ENCODE results near the gene RNF167. TPM values are rescaled to one million over a fixed set of nuclear protein-coding genes. Genes with fewer than 3 reads are reported as not detected.
"Not testable (repeated sequence)": the region's sequence is repeated elsewhere in the genome, so short reads cannot be mapped to it uniquely, and the experiment has no call there.

The RNF167 gene
- polyA plus RNA-seq, 12 donors = 65.5 to 159 (median 73.9) TPM; not detected in 1

- DNase-seq = no peak
Observed at GRCh38 chr17:4901108-4901647, 38.9 kb upstream of the RNF167 start.

DNA sequence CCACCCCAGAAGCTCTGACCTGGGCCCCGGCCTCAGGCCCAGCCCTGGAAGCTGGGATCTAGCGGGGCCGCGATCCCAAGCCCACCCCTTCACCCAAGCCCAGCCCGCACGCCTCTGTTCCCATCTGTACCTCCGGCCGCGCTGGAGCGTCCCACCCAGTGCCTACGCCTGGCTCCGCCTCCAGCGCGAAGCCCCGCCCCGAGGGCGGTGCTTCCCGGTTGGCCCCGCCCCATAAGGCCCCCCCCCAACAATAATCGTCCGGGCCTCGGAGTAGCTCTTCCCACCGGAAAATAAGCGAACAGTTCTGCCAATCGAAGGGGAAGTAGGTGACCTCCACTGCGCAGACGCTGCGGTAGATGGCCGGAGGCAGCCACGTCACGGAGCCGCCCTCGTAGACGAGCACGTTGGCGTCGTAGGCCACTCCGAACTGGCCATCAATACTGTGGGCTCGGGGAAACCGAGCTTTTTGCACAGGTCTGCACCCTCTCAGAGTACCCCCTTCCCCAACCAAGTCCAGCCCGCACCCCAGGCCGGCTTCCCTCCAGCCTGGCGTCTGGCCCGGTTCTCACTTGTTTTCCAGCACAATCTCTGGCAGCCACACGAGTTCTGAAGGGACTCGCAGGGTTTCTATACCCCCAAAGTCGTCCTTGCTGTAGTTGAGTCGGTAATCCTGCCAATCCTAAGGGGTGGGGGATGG is 38.3 kb upstream of the RNF167 start:
- DNase-seq = no peak

- DNase-seq = no peak
Observed at GRCh38 chr17:4902540-4902939, 37.5 kb upstream of the RNF167 start.

DNA sequence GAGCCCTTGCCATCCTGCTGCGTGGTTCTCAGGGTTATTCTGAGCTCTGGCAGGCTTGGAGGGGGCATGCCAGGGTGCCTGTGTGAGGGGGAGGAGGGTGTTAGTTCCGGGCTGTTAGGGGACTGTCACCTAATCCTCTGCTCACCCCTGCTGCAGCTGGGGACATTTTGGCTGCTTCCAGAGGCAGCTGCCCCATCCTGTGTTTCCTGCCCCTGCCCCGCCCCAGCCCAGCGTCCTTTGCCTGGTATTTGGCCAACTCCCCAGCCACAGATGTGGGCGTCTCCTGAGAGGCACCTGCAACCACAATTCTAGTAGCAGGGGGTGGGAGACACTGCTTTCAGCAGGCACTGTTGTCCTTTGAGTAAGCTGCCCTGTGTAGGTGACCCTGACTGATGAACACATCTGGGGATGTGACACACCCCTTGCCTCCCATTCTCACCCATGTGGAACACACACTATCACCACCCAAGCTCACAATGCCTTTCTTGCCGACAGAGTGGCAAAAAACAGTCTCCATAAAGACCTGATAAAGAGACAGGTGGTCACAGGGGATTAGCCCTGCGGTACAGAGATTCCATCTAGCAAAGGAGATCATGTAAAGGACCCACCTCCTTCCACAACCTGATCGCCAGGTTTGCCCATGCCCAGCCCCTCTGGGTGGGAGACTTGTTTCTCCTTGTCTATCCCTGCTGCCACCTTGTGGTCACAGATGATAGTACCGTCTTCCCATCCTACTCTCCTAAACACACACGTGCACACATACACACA is 36.8 kb upstream of the RNF167 start, which contains the start of gene CHRNE:
Gene CHRNE, minus strand, starts transcription at position 48 of the 768 bp plus-strand sequence. Its CDS starts 35 bp downstream, at position 13.
- peak; percentile 79 for DNase-seq

- not testable (repeated sequence) for DNase-seq
Observed at GRCh38 chr17:4906642-4907041, 33.4 kb upstream of the RNF167 start.

- DNase-seq = no peak
Observed at GRCh38 chr17:4908301-4908700, 31.8 kb upstream of the RNF167 start.

DNA sequence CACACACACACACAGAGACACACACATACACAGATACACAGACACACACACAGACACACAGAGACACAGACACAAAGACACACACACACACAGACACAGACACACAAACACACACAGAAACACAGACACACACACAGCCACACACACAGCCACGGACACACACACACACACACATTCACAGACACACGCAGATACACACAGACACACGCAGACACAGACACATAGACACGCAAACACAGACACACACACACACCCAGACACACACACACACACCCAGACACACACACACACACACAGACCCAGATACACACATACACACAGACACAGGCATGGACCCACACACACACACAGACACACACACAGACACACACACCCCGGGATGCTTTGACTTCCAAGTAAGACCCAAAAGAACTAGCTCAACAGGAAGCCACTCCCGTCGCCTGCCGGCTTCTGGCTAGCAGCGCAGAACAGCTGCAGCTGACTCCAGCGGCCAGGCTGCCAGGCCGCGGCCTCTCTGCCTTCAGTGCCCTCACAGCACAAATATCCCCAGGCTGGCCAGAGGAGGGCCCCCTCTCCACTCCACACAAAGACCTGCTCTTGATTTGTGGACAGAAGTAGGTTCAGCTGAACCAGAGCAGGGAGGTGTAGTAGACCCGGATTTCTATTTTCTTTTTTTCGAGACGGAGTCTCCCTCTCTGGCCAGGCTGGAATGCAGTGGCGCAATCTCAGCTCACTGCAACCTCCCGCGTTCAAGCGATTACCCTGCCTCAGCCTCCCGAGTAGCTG is 31.2 kb upstream of the RNF167 start:
- DNase-seq = peak; percentile 89

GRCh38 chr17:4913994-4914393 is 26.1 kb upstream of the RNF167 start:
- no peak for DNase-seq

DNA sequence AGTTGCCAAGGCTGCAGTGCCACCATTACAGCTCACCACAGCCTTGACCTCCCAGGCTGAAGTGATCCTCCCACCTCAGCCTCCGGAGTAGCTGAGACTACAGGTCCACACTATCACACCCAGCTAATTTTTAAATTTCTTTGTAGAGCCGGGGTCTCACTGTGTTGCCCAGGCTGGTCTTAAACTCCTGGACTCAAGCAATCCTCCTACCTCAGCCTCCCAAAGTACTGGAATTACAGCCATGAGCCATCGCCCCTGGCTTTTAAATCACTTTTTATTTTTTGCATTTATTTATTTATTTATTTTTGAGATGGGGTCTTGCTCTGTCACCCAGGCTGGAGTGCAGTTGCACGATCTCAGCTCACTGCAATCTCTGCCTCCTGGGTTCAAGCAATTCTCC is 25.5 kb upstream of the RNF167 start:
- not testable (repeated sequence) for DNase-seq

DNA sequence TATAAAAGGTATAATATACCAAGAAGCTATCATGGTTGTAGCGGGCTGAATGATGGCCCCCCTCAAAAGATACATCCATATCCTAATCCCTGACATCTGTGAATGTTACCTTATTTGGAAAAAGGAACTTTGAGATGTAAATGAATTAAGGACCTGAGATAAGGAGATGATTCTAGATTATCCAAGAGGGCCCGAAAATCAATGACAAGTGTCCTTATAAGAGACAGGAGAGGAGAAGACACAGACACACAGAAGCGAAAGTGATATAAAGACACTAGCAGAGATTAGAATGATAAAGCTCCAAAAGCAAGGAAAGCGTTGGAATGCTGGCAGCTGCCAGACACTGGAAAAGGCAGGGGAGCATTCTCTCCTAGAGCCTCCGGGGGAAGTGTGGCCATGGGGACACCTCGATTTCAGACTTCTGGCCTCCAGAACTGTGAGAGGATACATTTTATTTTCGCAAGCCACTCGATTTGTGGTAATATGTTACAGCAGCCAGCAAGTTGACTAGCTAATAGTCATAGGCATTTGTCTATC is 20.5 kb upstream of the RNF167 start:
- no peak for DNase-seq

DNA sequence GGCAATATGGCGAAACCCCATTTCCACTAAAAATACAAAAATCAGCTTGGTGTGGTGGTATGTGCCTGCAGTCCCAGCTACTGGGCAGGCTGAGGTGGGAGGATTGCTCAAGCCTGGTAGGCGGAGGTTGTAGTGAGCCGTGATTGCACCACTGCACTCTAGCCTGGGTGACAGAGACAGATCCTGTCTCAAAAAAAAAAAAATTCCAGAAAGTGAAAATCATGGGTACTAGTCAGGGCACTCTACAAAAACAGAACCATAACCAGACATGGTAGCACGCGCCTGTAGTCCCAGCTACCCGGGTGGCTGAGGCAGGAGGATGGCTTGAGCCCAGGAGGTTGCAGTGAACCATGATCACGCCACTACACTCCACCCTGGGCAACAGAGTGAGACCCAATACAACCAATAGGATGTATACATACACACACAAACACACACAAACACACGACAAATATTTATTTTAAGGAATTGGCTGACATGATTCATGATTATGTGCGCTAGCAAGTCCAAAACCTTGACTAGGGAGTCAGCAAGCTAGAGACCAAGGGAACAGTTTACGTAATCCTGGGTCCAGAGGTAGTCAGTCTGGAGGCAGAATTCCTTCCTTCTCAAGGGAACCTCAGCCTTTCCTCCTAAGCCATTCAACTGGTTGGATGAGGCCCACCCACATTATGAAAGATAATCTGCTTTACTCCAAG is 19.6 kb upstream of the RNF167 start:
- no peak for DNase-seq

DNA sequence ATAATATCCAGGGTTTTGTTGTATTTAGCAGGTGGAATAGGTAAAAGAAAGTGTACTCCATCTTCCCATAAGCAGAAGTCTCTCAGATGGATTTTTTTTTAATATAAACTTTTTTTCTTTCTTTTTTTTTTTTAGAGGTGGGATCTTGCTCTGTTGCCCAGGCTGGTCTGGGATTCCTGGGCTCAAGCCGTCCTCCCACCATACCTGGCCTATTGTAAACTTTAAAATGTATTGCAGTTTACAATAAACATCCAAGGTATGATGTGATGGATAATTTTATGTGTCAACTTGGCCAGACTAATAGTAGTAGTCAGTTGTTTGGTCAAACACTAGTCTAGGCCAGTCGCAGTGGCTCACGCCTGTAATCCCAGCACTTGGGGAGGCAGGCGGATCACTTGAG is 18.7 kb upstream of the RNF167 start:
- DNase-seq = no peak

DNA sequence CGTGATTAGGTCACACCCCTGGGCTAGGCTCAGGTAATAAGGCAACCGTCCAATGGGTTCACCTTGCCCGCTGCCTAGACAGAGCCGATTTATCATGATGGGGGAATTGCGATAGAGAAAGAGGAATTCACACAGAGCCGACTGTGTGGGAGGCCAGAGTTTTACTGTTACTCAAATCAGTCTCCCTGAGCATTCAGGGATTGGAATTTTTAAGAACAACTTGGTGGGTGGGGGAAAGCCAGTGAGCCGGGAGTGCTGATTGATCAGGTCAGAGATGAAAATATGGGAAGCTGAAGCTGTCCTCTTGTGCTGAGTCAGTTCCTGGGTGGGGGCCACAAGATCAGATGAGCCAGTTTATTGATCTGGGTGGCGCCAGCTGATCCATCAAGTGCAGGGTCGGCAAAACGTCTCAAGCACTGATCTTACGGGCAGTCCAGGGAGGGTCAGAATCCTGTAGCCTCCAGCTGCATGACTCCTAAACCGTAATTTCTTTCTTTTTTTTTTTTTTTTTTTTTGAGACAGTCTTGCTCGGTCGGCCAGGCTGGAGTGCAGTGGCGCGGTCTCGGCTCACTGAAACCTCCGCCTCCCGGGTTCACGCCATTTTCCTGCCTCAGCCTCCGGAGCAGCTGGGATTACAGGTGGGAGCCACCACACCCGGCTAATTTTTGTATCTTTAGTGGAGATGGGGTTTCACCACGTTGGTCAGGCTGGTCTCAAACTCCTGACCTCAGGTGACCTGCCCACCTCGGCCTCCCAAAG is 13.3 kb upstream of the RNF167 start:
- not testable (repeated sequence) for DNase-seq

- DNase-seq = no peak
Observed at GRCh38 chr17:4928881-4929280, 11.2 kb upstream of the RNF167 start.

- DNase-seq = no peak
Observed at GRCh38 chr17:4931963-4932362, 8.1 kb upstream of the RNF167 start, which contains the start of gene GP1BA. Gene GP1BA, plus strand, starts transcription at chr17:4932277. Its CDS starts 328 bp downstream, at chr17:4932605.

- DNase-seq = no peak
Observed at GRCh38 chr17:4932756-4933155, 7.3 kb upstream of the RNF167 start.

- no peak for DNase-seq
Observed at GRCh38 chr17:4933646-4934045, 6.4 kb upstream of the RNF167 start.

GRCh38 chr17:4934173-4934979 is 5.7 kb upstream of the RNF167 start:
- no peak for DNase-seq

- no peak for DNase-seq
Observed at GRCh38 chr17:4935650-4936049, 4.4 kb upstream of the RNF167 start.

Measured in muscle of arm (tissue), 12 donors.